ENCODE results near the gene DEXI. TPM values are rescaled to one million over a fixed set of nuclear protein-coding genes. Genes with fewer than 3 reads are reported as not detected.

Gene DEXI
- total and polyA plus RNA-seq, 9 of the 15 experiments (the other 6 are each of a cell fraction or from before 2014, with no cell fraction given), result 2.9 to 40.1 (median 22.0) TPM

DNA sequence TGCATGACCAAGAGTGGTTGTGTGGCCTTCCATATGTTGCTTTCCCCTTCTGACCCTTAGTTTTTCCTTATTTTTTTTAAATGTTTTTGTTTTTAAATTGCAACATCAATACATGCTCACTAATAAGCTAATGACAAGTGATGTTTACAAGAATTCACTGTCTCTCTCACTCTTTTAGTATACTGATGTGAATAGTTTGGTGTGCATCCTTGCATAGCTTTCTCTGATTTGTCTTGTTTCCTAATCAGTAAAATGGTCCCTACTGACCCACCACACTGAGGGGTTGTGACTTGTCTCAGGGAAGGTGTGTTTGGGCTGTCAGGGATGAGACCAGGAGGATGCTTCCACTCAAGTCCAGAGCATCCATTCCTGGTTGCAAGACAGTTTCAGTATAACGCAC lies 39.3 kb downstream of the DEXI start:
- no peak overlapping the region for H2AFZ ChIP-seq (ENCODE audit: low read depth, low read length)
- TF ChIP-seq ZNF324 (CRISPR knock-in tag; IDR thresholded peaks at IDR 0.05) (no peak), ATF3 (IDR thresholded peaks at IDR 0.05) (no peak), ATF3 (CRISPR knock-in tag; conservative IDR thresholded peaks at IDR 0.05) (no peak), BCL6 (CRISPR knock-in tag; IDR thresholded peaks at IDR 0.05) (no peak), ZBTB17 (CRISPR knock-in tag; IDR thresholded peaks at IDR 0.05) (no peak), POLR2B (IDR thresholded peaks at IDR 0.05; ENCODE audit: low read depth, partially characterized antibody) (no peak), ARHGAP35 (IDR thresholded peaks at IDR 0.05; ENCODE audit: partially characterized antibody) (no peak)
- H3K9me1 ChIP-seq (ENCODE audit: control insufficient read depth, insufficient read depth, low read length), result no peaks in the 10 kb centered on the region
- H3K36me3 ChIP-seq (ENCODE audit: control insufficient read depth, insufficient read depth, low read length), result no peaks in the 10 kb centered on the region
- in situ Hi-C loops (cut with MboI), result no loop called here
- ChIA-PET CTCF (ENCODE audit: low intra/inter-chr PET ratio) (no interaction called here), POLR2A (no interaction called here)
- no peaks in the 10 kb centered on the region for H4K20me1 ChIP-seq (replicated peaks; ENCODE audit: control insufficient read depth, insufficient read depth, low read length)
- peaks cover 0 to 17% of the 10 kb centered on the region in 2 experiments; a peak in 2 of 5 replicates for H3K4me1 ChIP-seq (replicated peaks in 1 of 2; ENCODE audit: control insufficient read depth in 2 of 2, insufficient read depth in 2 of 2, low read length in 2 of 2)
- ATAC-seq (no peak), DNase-seq (ENCODE audit: extremely low read depth in 1 of 4, low spot score in 3 of 4) (no peak), FAIRE-seq (no peak)
- H3K9ac ChIP-seq (ENCODE audit: insufficient read depth in 1 of 2, low read depth in 2 of 2, low read length in 2 of 2), result no peak overlapping the region
- H3K27ac ChIP-seq (ENCODE audit: extremely low read depth, low read depth, low read length), result no peak overlapping the region
- WGBS (ENCODE audit: insufficient coverage, low coverage, missing lambda C conversion rate), result 0% methylated on average over 1 of the region's 1 CpG
- no TSS peak for BruUV-seq (replicated peaks)
- H3K4me2 ChIP-seq (ENCODE audit: insufficient read depth, low read length), result no peak overlapping the region
- intact Hi-C loops (cut with micrococcal nuclease), result no loop called here
- no peaks in the 10 kb centered on the region for H3K79me2 ChIP-seq (ENCODE audit: control insufficient read depth, insufficient read depth, low read length)
- no peak overlapping the region for H3K4me3 ChIP-seq
- H3K27me3 ChIP-seq (ENCODE audit: control insufficient read depth in 2 of 2, insufficient read depth in 2 of 2, low read length in 2 of 2), result peaks cover 30 to 32% of the 10 kb centered on the region in 2 experiments; a peak in 4 of 5 replicates
- H3K9me3 ChIP-seq (replicated peaks; ENCODE audit: control insufficient read depth, insufficient read depth, low read depth, low read length), result peaks cover 4% of the 10 kb centered on the region

All from K562 (cell line).